Esophagus squamous epithelium (tissue), 5 donors: ENCODE measurements around the gene PPP1R12C. TPM values are rescaled to one million over a fixed set of nuclear protein-coding genes. Genes with fewer than 3 reads are reported as not detected.
A peak's percentile ranks its signal among the peaks of the same experiment; 100 is the strongest.

Experiments used
- DNase-seq: peaks from one replicate; lab custom pipeline; 2025; lab: John Stamatoyannopoulos, UW
- H3K27ac ChIP-seq, 4 donors: fragments of 200-600 bp; sonication (generic); one replicate each; pipeline ENCODE4 v1.5.1; 2016 to 2019; ENCODE audit warnings: mild to moderate bottlenecking in 1 of 4
- H3K27me3 ChIP-seq, 4 donors: fragments of 200-600 bp; sonication (generic); 1 replicate in 3 of 4; 2 replicates in 1 of 4; pipeline versions ENCODE4 v1.5.1 to v1.6.0; 2017 to 2021; ENCODE audit warnings: antibody characterized with exemption in 1 of 4
- H3K36me3 ChIP-seq, 3 donors: fragments of 200-600 bp; sonication (generic); one replicate each; pipeline ENCODE4 v1.5.1; 2016 to 2019
- H3K4me1 ChIP-seq, 3 donors: fragments of 200-600 bp; sonication (generic); one replicate each; pipeline ENCODE4 v1.5.1; 2017 to 2019
- H3K4me3 ChIP-seq, 4 donors: fragments of 200-600 bp; sonication (generic); 1 replicate in 3 of 4; 2 replicates in 1 of 4; pipeline ENCODE4 v1.5.1; 2016 to 2019; ENCODE audit warnings: mild to moderate bottlenecking in 2 of 4, moderate library complexity in 1 of 4
- H3K9me3 ChIP-seq, 3 donors: fragments of 200-600 bp; sonication (generic); one replicate each; pipeline ENCODE4 v1.5.1; 2016 to 2019
- CTCF ChIP-seq, 6 experiments: fragments of 450-650 bp in 4 of 6; fragments of 200-600 bp in 2 of 6; sonication (generic) in 2 of 6; IDR thresholded peaks; one replicate each; pipeline ENCODE4 v1.5.1; 2016 to 2019; ENCODE audit warnings: antibody characterized with exemption in 6 of 6, mild to moderate bottlenecking in 4 of 6, moderate library complexity in 4 of 6
- POLR2A ChIP-seq, 4 donors: fragments of 450-650 bp; IDR thresholded peaks; one replicate each; pipeline ENCODE4 v1.6.1; 2017; ENCODE audit warnings: antibody characterized with exemption in 4 of 4, mild to moderate bottlenecking in 4 of 4, moderate library complexity in 3 of 4
- WGBS, 2 donors: methylation state at CpG; one replicate each; pipeline ENCODE4 v1.1.5; 2018; 5-methylcytosine and 5-hydroxymethylcytosine counted together
- intact Hi-C: fragments of 100-400 bp; cut with DNase I; formaldehyde crosslinking; loops from one replicate; pipeline ENCODE4 v1.15.0; 2022
- total RNA-seq, 4 donors: library from RNA; depleted of rRNA; stranded (reverse); fragments of >200 nt; gene quantifications; one replicate each; pipeline ENCODE4 v1.1.0, GENCODE V29; 2016
- donor health status: DM: yes; HTN: yes; CAD: no.

Gene PPP1R12C
- total RNA-seq, 4 donors from 2014 or later = 35.1 to 89.1 (median 43.7) TPM

- Histone ChIP-seq H3K4me3 (peak overlapping the region in 1 of 4 donors; percentile 26), H3K36me3 (no peaks in the 10 kb centered on the region), H3K27ac (no peak overlapping the region), H3K9me3 (no peaks in the 10 kb centered on the region), H3K27me3 (peaks cover 5 to 98% (median 14%) of the 10 kb centered on the region in 4 donors), H3K4me1 (peaks cover 0 to 46% (median 17%) of the 10 kb centered on the region in 3 donors)
- TF ChIP-seq CTCF (IDR thresholded peaks at IDR 0.05) (no peak), POLR2A (IDR thresholded peaks at IDR 0.05) (no peak)
- no peak for DNase-seq
- WGBS, 2 donors = no CpG with 5 or more reads among the region's 32 CpGs
- intact Hi-C loops = no loop called here
These were observed 43.5 kb upstream of the PPP1R12C start for GRCh38 chr19:55160986-55161365.

- Histone ChIP-seq H3K27ac (peak overlapping the region in 1 of 4 donors; percentile 12), H3K4me3 (peak overlapping the region in 1 of 4 donors; percentile 26), H3K4me1 (peaks cover 0 to 43% (median 17%) of the 10 kb centered on the region in 3 donors), H3K27me3 (peaks cover 5 to 98% (median 16%) of the 10 kb centered on the region in 4 donors), H3K9me3 (no peaks in the 10 kb centered on the region), H3K36me3 (no peaks in the 10 kb centered on the region)
- TF ChIP-seq CTCF (IDR thresholded peaks at IDR 0.05) = peak; percentile 57 to 90 (median 82)
- TF ChIP-seq POLR2A (IDR thresholded peaks at IDR 0.05) = no peak
- WGBS, 2 donors = 5 to 27% methylated on average over 2 to 22 of the region's 33 CpGs
- intact Hi-C loops = no loop called here
- DNase-seq = no peak
These were observed 42.9 kb upstream of the PPP1R12C start for GRCh38 chr19:55160128-55160985.

GRCh38 chr19:55158848-55159749, 41.7 kb upstream of the PPP1R12C start:
- peaks cover 5 to 97% (median 16%) of the 10 kb centered on the region in 4 donors for H3K27me3 ChIP-seq
- no peaks in the 10 kb centered on the region for H3K36me3 ChIP-seq
- WGBS, 2 donors = 27 to 34% methylated on average over 7 to 8 of the region's 18 CpGs
- intact Hi-C loops = no loop called here
- peaks cover 0 to 43% (median 17%) of the 10 kb centered on the region in 3 donors for H3K4me1 ChIP-seq
- no peaks in the 10 kb centered on the region for H3K9me3 ChIP-seq
- no peak for TF ChIP-seq POLR2A (IDR thresholded peaks at IDR 0.05)
- TF ChIP-seq CTCF (IDR thresholded peaks at IDR 0.05) = no peak
- H3K4me3 ChIP-seq = peak overlapping the region in 1 of 4 donors; percentile 7
- no peak for DNase-seq
- H3K27ac ChIP-seq = peak overlapping the region in 1 of 4 donors; percentile 9

- no peaks in the 10 kb centered on the region for H3K36me3 ChIP-seq
- WGBS, 2 donors = 70% methylated on average over 3 of the region's 4 CpGs; no CpG with 5 or more reads in 1 of the 2 donors
- H3K4me1 ChIP-seq = peaks cover 0 to 43% (median 17%) of the 10 kb centered on the region in 3 donors
- intact Hi-C loops = no loop called here
- peaks cover 5 to 96% (median 16%) of the 10 kb centered on the region in 4 donors for H3K27me3 ChIP-seq
- DNase-seq = no peak
- no peak overlapping the region for H3K4me3 ChIP-seq
- TF ChIP-seq CTCF (IDR thresholded peaks at IDR 0.05) (no peak), POLR2A (IDR thresholded peaks at IDR 0.05) (no peak)
- no peak overlapping the region for H3K27ac ChIP-seq
- H3K9me3 ChIP-seq = no peaks in the 10 kb centered on the region
These were observed 41.0 kb upstream of the PPP1R12C start for GRCh38 chr19:55158423-55158822.
